NB4 (cell line): ENCODE results near the gene PCDHB16.
"Not testable (repeated sequence)": the region's sequence is repeated elsewhere in the genome, so short reads cannot be mapped to it uniquely, and the experiment has no call there.

Experiments
- DNase-seq: peaks from one replicate; pipeline ENCODE4 v3.0.0; 2010; ENCODE audit warnings: low read depth
- H3K4me3 ChIP-seq: one replicate; pipeline ENCODE4 v1.5.1; 2011; ENCODE audit warnings: mild to moderate bottlenecking, low read depth, low read length, moderate library complexity
- MYC ChIP-seq: IDR thresholded peaks from 2 replicates; pipeline ENCODE4 v1.6.1; 2011; ENCODE audit warnings: low read depth, low read length
- POLR2A ChIP-seq: IDR thresholded peaks from 2 replicates; pipeline ENCODE4 v1.6.1; 2011; ENCODE audit warnings: mild to moderate bottlenecking; ENCODE audit not compliant: insufficient read length; ENCODE audit errors: extremely low read depth
- TF ChIP-seq, protein P1 (sequence below): IDR thresholded peaks from one replicate; pipeline ENCODE4 v1.5.1; 2012; ENCODE audit warnings: low read depth, low read length
- TF ChIP-seq, protein P2 (sequence below): IDR thresholded peaks from 2 replicates; pipeline ENCODE4 v1.6.1; 2011; ENCODE audit warnings: low read depth, low read length

The PCDHB16 gene

DNA sequence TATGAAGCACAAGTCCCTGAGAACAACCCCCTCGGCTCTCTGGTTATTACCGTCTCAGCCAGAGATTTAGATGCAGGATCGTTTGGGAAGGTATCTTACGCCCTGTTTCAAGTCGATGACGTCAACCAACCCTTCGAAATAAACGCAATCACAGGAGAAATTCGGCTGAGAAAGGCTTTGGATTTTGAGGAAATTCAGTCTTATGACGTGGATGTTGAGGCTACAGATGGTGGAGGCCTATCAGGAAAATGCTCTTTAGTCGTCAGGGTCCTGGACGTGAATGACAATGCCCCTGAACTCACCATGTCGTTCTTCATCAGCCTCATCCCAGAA is 31.2 kb upstream of the PCDHB16 start:
- no peak for DNase-seq
- H3K4me3 ChIP-seq = no peak overlapping the region
- TF ChIP-seq, protein P1, sequence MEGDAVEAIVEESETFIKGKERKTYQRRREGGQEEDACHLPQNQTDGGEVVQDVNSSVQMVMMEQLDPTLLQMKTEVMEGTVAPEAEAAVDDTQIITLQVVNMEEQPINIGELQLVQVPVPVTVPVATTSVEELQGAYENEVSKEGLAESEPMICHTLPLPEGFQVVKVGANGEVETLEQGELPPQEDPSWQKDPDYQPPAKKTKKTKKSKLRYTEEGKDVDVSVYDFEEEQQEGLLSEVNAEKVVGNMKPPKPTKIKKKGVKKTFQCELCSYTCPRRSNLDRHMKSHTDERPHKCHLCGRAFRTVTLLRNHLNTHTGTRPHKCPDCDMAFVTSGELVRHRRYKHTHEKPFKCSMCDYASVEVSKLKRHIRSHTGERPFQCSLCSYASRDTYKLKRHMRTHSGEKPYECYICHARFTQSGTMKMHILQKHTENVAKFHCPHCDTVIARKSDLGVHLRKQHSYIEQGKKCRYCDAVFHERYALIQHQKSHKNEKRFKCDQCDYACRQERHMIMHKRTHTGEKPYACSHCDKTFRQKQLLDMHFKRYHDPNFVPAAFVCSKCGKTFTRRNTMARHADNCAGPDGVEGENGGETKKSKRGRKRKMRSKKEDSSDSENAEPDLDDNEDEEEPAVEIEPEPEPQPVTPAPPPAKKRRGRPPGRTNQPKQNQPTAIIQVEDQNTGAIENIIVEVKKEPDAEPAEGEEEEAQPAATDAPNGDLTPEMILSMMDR = no peak
- TF ChIP-seq, protein P2, sequence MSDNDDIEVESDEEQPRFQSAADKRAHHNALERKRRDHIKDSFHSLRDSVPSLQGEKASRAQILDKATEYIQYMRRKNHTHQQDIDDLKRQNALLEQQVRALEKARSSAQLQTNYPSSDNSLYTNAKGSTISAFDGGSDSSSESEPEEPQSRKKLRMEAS = no peak
- no peak for TF ChIP-seq POLR2A
- TF ChIP-seq MYC = no peak

DNA sequence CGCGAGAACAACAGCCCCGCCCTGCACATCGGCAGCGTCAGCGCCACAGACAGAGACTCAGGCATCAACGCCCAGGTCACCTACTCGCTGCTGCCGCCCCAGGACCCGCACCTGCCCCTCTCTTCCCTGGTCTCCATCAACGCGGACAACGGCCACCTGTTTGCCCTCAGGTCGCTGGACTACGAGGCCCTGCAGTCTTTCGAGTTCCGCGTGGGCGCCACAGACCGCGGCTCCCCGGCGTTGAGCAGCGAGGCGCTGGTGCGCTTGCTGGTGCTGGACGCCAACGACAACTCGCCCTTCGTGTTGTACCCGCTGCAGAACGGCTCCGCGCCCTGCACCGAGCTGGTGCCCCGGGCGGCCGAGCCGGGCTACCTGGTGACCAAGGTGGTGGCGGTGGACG is 30.6 kb upstream of the PCDHB16 start:
- not testable (repeated sequence) for DNase-seq, H3K4me3 ChIP-seq

DNA sequence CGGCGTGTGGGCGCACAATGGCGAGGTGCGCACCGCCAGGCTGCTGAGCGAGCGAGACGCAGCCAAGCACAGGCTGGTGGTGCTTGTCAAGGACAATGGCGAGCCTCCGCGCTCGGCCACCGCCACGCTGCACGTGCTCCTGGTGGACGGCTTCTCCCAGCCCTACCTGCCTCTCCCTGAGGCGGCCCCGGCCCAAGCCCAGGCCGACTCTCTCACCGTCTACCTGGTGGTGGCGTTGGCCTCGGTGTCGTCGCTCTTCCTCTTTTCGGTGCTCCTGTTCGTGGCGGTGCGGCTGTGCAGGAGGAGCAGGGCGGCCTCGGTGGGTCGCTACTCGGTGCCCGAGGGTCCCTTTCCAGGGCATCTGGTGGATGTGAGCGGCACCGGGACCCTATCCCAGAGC is 30.1 kb upstream of the PCDHB16 start:
- not testable (repeated sequence) for DNase-seq, H3K4me3 ChIP-seq

DNA sequence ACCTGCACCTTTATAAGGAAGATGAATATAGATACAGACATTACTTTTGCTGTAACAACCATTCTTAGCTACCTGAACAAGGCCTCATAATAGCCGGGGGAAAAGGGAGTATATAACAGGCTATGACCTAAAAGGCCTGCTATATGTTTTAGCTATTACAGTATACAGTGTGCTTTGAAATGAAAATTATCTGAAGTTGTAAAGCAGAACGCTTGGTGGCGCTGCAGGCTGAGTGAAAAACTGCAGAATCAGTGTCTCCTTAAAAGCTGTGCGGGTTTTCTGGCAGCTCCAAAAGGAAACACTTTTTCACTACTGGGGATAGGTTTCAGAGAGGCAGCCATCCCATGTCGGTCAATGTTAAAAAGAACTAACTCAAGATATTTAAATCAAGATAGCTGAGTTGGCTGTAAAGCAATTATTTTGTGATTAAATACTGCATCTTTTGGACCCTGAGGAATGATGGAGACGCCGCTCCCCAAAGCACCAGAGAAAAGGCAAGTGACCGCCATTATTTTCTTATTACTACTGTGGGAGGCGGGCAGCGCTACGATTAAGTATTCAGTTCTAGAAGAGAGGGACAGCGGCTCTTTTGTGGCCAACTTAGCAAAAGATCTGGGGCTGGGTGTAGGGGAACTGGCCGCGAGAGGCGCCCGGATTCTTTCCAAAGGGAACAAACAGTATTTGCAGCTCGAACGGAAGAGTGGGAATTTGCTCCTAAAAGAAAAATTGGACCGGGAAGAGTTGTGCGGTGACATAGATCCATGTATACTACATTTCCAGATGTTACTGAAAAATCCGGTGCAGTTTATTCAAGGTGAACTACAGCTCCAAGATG is 26.4 kb upstream of the PCDHB16 start:
- DNase-seq = peak; percentile 23
- no peak overlapping the region for H3K4me3 ChIP-seq
- TF ChIP-seq MYC (no peak), POLR2A (no peak)
- TF ChIP-seq, protein P2 = no peak
- TF ChIP-seq, protein P1 = peak; percentile 43

DNA sequence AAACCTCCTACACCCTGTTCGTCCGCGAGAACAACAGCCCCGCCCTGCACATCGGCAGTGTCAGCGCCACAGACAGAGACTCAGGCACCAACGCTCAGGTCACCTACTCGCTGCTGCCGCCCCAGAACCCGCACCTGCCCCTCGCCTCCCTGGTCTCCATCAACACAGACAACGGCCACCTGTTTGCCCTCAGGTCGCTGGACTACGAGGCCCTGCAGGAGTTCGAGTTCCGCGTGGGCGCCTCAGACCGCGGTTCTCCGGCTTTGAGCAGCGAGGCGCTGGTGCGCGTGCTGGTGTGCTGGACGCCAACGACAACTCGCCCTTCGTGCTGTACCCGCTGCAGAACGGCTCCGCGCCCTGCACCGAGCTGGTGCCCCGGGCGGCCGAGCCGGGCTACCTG is 24.8 kb upstream of the PCDHB16 start:
- not testable (repeated sequence) for H3K4me3 ChIP-seq, DNase-seq

DNA sequence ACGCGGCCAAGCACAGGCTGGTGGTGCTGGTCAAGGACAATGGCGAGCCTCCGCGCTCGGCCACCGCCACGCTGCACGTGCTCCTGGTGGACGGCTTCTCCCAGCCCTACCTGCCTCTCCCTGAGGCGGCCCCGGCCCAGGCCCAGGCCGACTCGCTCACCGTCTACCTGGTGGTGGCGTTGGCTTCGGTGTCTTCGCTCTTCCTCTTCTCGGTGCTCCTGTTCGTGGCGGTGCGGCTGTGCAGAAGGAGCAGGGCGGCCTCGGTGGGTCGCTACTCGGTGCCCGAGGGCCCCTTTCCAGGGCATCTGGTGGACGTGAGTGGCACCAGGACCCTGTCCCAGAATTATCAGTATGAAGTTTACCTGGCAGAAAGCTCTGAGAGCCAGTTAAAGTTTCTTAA is 24.3 kb upstream of the PCDHB16 start:
- not testable (repeated sequence) for H3K4me3 ChIP-seq, DNase-seq

DNA sequence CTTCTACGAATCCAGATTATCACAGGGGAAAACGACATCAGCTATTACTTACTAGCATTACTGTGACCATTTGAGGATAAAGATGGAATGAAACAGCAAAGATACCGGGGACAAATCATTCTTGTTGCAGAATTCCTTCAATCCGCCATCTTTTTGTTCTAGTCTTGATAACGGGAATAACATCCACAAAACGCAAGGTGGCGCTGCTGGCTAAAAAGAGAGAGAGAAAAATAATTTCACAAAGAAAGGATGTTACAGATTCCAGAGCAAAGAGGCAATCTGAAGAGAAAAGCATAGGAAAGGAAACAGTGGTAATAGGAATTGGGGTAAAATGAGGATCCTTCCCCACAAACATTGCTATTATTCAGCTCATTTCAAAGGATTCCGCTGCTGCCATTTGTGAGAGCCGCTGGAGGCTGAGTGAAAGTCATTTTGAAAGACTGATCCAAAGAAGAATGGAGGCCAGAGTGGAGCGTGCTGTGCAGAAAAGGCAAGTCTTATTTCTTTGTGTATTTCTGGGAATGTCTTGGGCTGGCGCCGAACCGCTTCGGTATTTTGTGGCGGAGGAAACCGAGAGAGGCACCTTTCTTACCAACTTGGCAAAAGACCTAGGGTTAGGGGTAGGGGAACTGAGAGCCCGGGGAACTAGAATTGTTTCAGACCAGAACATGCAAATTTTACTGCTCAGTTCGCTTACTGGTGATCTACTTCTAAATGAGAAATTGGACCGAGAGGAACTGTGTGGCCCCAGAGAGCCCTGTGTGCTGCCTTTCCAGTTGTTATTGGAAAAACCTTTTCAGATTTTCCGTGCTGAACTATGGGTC is 9.6 kb upstream of the PCDHB16 start, which contains the start of gene PCDHB7:
Gene PCDHB7, plus strand, starts transcription at position 264 of the 824 bp plus-strand sequence. Its CDS starts 192 bp downstream, at position 456.
- TF ChIP-seq, protein P1 = peak; percentile 70
- TF ChIP-seq, protein P2 = no peak
- TF ChIP-seq MYC (no peak), POLR2A (no peak)
- H3K4me3 ChIP-seq = no peak within 1 kb of the TSS

DNA sequence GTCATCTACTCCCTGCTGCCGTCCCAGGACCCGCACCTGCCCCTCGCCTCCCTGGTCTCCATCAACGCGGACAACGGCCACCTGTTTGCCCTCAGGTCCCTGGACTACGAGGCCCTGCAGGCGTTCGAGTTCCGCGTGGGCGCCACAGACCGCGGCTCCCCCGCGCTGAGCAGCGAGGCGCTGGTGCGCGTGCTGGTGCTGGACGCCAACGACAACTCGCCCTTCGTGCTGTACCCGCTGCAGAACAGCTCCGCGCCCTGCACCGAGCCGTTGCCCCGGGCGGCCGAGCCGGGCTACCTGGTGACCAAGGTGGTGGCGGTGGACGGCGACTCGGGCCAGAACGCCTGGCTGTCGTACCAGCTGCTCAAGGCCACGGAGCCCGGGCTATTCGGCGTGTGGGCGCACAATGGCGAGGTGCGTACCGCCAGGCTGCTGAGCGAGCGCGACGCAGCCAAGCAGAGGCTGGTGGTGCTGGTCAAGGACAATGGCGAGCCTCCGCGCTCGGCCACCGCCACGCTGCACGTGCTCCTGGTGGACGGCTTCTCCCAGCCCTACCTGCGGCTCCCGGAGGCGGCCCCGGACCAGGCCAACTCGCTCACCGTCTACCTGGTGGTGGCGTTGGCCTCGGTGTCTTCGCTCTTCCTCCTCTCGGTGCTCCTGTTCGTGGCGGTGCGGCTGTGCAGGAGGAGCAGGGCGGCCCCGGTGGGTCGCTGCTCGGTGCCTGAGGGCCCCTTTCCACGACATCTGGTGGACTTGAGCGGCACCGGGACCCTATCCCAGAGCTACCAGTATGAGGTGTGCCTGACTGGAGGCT is 7.7 kb upstream of the PCDHB16 start:
- H3K4me3 ChIP-seq, DNase-seq: not testable (repeated sequence)

More for the DNA sequence above, 9.6 kb upstream of the PCDHB16 start, which contains the start of gene PCDHB7:
- peak; percentile 49 for DNase-seq
